DOHH2 (cell line): ENCODE data around the gene PGAM2.

ENCODE experiments used
- EZH2phosphoT487 ChIP-seq: fragments of 200-600 bp; sonication (generic); IDR thresholded peaks from 2 replicates; pipeline ENCODE4 v1.6.1; 2017; ENCODE audit warnings: borderline replicate concordance, mild to moderate bottlenecking, antibody characterized with exemption, low read length, moderate library complexity, mixed read lengths
- TF ChIP-seq, protein P1 (sequence below): fragments of 200-600 bp; sonication (generic); IDR thresholded peaks from one replicate; pipeline ENCODE4 v1.5.1; 2014; ENCODE audit warnings: antibody characterized with exemption, mild to moderate bottlenecking, low read depth, low read length; ENCODE audit not compliant: poor library complexity, severe bottlenecking

DNA sequence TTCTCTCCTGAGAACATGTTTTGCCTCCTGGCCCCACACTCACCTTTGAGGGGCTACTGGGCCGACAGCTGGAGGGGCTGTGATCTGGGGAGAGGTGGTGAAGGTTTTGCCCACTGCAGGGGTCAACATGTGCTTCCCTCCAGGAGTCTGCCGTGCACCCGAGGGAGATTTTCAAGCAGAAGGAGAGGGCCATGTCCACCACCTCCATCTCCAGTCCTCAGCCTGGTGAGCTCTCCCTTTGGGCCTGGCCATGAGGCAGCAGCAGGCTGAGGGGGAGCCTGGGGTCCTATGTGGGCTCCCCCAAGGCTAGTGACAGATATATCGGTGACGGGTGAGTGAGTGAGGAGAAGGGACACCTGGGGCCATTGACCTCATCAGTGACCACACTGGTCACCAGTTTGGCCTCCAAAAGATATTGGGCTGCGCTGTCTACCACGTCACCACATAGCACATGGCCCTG, 6.6 kb downstream of the PGAM2 start:
- TF ChIP-seq, protein P1, sequence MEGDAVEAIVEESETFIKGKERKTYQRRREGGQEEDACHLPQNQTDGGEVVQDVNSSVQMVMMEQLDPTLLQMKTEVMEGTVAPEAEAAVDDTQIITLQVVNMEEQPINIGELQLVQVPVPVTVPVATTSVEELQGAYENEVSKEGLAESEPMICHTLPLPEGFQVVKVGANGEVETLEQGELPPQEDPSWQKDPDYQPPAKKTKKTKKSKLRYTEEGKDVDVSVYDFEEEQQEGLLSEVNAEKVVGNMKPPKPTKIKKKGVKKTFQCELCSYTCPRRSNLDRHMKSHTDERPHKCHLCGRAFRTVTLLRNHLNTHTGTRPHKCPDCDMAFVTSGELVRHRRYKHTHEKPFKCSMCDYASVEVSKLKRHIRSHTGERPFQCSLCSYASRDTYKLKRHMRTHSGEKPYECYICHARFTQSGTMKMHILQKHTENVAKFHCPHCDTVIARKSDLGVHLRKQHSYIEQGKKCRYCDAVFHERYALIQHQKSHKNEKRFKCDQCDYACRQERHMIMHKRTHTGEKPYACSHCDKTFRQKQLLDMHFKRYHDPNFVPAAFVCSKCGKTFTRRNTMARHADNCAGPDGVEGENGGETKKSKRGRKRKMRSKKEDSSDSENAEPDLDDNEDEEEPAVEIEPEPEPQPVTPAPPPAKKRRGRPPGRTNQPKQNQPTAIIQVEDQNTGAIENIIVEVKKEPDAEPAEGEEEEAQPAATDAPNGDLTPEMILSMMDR = no peak
- no peak for TF ChIP-seq EZH2phosphoT487
